Cardiac atrium fibroblast (primary cell): Measurements from ENCODE around the gene BLOC1S3. TPM values are rescaled to one million over a fixed set of nuclear protein-coding genes. Genes with fewer than 3 reads are reported as not detected.

Experiments used
- total RNA-seq: library from RNA; depleted of rRNA; stranded (reverse); fragments of >200 nt; gene quantifications from 2 replicates; pipeline ENCODE4 v1.2.3, GENCODE V29; 2015

BLOC1S3 gene, protein sequence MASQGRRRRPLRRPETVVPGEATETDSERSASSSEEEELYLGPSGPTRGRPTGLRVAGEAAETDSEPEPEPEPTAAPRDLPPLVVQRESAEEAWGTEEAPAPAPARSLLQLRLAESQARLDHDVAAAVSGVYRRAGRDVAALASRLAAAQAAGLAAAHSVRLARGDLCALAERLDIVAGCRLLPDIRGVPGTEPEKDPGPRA
- 4.5 and 9.2 TPM in 2 replicates for total RNA-seq

DNA sequence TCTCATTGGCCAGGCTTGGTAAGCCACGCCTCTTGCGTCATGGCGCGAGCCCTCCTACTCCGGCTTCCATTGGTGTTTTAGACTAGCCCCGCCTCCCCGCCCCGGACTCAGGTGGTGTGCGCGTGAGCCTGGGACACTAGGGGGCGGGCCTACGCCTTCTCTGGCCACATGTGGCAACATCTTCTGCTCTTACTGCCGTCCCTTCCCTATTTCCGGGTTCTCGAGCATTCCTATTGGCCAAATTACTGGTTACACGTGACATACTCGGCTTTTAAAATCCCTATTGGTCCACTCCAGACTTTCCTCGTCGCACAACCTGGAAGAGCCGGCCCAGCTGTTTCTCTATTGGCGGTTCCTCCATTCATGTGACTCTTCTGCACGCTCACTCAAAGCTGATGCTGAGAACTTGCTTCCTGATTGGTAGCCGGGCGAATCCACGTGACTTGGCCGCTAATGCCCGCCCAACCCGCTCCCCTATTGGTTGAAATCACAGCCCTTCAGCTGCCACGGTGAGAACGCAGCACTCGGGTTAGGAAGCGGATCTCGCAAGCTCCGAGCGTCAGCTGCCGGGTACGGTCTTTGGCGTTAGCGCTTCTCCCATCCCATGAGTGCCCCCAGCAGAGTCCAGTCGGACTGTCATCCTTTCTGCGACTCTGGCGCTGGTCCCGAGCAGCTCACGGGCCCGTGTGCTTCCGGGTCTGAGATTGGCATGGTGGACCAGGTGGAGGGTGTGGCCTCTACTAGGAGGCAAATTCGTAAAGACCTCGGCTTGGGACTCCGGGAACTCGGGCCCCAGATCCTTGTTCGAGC is at the start of gene BLOC1S3:
Gene BLOC1S3 (plus strand): TSS at position 523 of the 810 bp plus-strand sequence. CDS start 513 bp downstream, outside the sequence.

DNA sequence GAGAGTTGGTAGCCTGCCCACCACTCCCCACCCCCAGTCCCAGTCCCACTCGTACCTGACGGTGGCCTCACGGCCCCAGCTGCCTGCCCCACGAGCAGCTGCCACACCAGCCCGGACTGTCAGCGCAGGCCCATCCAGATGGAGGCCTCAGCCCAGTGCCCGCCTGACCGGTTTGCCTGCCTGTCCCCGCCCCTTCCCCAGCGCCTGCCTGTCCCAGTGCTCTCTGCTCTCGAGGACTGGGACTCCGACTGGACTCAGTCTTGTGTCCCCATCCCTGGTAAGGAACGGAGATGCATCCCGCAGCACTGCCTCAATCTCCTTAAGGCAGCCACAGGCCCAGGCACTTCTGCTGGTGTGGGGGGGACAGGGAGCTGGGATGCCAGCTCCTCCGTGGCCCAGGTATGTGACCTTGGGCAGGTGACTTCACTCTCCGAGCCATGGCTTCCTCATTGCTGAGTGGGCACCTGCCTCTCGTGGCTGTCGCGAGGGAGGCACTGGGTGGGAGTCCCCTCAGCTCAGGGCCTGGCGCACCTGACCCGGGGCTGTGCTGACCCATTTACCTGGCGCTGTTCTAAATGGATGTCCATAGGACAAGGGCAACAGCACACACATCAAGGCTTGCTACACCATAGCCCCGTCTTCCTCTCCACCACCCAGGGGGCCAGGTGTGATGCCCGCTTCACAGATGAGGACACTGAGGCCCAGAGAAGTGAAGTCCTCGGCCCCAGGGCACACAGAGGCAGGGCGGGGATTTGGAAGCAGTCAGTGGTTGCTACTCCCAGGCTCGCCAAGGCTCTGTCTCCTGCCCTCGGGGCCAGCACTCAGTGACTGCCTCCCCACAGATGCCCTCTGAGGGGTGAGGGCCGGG is 17.5 kb upstream of the BLOC1S3 start, which contains the start of gene NKPD1:
Gene NKPD1 (minus strand): TSS at position 113 of the 868 bp plus-strand sequence. CDS start 832 bp downstream, outside the sequence.

GRCh38 chr19:45177817-45178261 is 745 bp upstream of the BLOC1S3 start, which contains the start of gene TRAPPC6A:
TRAPPC6A (minus strand) TSS chr19:45178237; CDS start chr19:45178218, 19 bp downstream.

Other genes starting within 250 kb of the BLOC1S3 start
- gene APOC4, start 236.5 kb upstream of the BLOC1S3 start, total RNA-seq, result not detected in 2 replicates
- gene APOC2, start 232.7 kb upstream of the BLOC1S3 start, total RNA-seq, result not detected in 2 replicates
- 69.3 and 81.6 TPM in 2 replicates for gene CLPTM1, start 223.4 kb upstream of the BLOC1S3 start, total RNA-seq
- 7.0 and 16.4 TPM in 2 replicates for gene RELB, start 177.3 kb upstream of the BLOC1S3 start, total RNA-seq
- gene CLASRP, start 139.7 kb upstream of the BLOC1S3 start, total RNA-seq, result 48.0 and 49.4 TPM in 2 replicates
- not detected in 2 replicates for gene ZNF296, start 102.3 kb upstream of the BLOC1S3 start, total RNA-seq
- gene GEMIN7, start 99.5 kb upstream of the BLOC1S3 start, total RNA-seq, result 37.7 and 40.5 TPM in 2 replicates
- gene PPP1R37, start 85.6 kb upstream of the BLOC1S3 start, total RNA-seq, result 22.4 and 23.3 TPM in 2 replicates
- not detected in 2 replicates for gene NKPD1, start 17.8 kb upstream of the BLOC1S3 start, total RNA-seq
- gene TRAPPC6A, start 547 bp upstream of the BLOC1S3 start, total RNA-seq, result 13.0 and 17.2 TPM in 2 replicates
- 0.18 and 1.1 TPM in 2 replicates for gene EXOC3L2, start 66.6 kb downstream of the BLOC1S3 start, total RNA-seq
- gene MARK4, start 72.5 kb downstream of the BLOC1S3 start, total RNA-seq, result 12.3 and 15.7 TPM in 2 replicates
- 1.8 TPM in 1 of 2 replicates, not detected in the other for gene CKM, start 144.1 kb downstream of the BLOC1S3 start, total RNA-seq
- 1.1 TPM in 1 of 2 replicates, not detected in the other for gene KLC3, start 162.0 kb downstream of the BLOC1S3 start, total RNA-seq
- 34.0 and 60.1 TPM in 2 replicates for gene ERCC2, start 191.8 kb downstream of the BLOC1S3 start, total RNA-seq
- 5.0 and 6.0 TPM in 2 replicates for gene PPP1R13L, start 226.3 kb downstream of the BLOC1S3 start, total RNA-seq
- 5.0 and 8.1 TPM in 2 replicates for gene POLR1G, start 227.9 kb downstream of the BLOC1S3 start, total RNA-seq
- 84.8 and 90.9 TPM in 2 replicates for gene ERCC1, start 245.1 kb downstream of the BLOC1S3 start, total RNA-seq